D721Med (cell line): ENCODE data around the gene MRPL14.

Experiments used
- DNase-seq: peaks from one replicate; pipeline ENCODE4 v3.0.0; 2011; ENCODE audit warnings: low spot score; ENCODE audit not compliant: insufficient read length
- FAIRE-seq: peaks from 2 replicates; lab custom pipeline; 2011; peaks lifted over from hg19 to GRCh38; lab: Jason Lieb, UNC
- TF ChIP-seq, protein P1 (sequence below): IDR thresholded peaks from 2 replicates; pipeline ENCODE4 v1.5.1; 2012; ENCODE audit warnings: mild to moderate bottlenecking, control low read depth; ENCODE audit not compliant: insufficient read depth; ENCODE audit errors: missing control alignments

The MRPL14 gene

DNA sequence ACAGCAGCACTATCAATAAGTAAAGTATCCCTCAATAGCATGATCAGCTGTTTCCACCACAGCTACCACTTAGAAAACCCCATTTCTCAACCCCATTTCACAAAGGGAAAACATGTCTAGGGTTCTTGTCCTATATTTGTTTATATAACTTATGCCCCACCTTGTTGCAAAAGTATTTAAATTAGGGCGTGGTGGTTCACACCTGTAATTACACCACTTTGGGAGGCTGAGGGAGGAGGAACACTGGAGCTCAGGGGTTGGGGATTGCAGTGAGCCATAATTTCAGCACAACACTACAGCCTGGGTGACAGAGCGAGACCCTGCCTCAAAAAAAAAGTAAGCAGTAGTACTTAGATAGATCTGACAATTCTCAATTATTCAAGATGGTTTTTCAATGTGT, 3.7 kb downstream of the MRPL14 start:
- DNase-seq (no peak), FAIRE-seq (no peak)
- TF ChIP-seq, protein P1, sequence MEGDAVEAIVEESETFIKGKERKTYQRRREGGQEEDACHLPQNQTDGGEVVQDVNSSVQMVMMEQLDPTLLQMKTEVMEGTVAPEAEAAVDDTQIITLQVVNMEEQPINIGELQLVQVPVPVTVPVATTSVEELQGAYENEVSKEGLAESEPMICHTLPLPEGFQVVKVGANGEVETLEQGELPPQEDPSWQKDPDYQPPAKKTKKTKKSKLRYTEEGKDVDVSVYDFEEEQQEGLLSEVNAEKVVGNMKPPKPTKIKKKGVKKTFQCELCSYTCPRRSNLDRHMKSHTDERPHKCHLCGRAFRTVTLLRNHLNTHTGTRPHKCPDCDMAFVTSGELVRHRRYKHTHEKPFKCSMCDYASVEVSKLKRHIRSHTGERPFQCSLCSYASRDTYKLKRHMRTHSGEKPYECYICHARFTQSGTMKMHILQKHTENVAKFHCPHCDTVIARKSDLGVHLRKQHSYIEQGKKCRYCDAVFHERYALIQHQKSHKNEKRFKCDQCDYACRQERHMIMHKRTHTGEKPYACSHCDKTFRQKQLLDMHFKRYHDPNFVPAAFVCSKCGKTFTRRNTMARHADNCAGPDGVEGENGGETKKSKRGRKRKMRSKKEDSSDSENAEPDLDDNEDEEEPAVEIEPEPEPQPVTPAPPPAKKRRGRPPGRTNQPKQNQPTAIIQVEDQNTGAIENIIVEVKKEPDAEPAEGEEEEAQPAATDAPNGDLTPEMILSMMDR: no peak

DNA sequence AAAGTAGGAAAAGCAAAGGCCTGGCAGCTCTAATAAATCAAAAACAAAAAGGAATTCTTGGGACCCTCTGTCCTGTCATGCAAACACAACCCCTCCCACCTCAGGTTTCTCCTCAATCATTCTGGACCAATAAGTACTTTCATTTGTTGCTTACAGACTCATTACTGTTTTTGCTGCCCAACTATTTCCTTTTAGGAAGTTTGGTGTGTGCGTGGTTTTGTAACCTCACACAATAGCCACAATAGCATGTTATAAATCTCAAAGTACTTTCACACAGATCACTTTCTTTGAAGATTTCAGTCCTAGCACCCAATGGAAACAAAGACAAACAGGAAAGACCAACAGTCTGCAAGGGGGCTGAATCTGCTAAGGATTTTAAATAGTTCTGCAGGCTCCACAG, 4.5 kb downstream of the MRPL14 start:
- DNase-seq (no peak), FAIRE-seq (no peak)
- TF ChIP-seq, protein P1: no peak

DNA sequence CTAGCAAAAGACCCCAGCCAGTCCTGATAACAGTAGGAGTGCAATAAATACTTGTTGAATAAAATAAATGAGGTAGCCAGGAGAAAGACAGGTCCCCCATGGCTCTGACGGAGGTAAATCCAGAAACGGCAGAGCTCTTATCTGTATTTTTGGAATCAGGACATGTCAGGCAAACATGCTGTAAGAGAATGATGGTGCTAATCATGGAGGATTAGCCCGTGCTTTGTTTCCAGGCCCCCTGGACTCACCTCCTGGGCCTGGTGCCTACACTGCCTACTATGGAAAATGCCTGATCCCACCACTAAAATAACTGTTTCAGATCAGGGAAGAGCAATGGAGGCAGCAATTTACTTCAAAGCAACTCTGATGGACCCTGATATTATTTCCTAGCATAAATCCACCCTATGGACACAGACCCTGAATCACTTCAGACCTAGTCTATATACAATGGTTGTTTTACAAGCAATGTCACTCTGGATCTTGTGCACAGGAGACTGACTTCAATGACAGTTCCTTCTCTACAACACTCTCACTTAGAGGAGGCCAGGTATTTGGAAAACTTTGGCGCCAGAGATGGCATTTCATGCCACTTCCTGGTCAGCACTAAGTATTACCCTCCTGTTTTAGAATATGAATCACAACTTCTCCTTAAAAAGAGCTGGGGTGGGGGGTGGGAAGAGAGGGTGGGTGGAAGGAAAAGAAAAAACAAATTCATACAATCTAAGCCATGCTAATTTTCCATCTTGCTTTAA, 6.4 kb downstream of the MRPL14 start:
- FAIRE-seq (no peak), DNase-seq (no peak)
- TF ChIP-seq, protein P1: no peak

- TF ChIP-seq, protein P1: no peak
- no peak for FAIRE-seq
- DNase-seq: no peak
Measured at GRCh38 chr6:44119704-44120262, 7.5 kb downstream of the MRPL14 start.

DNA sequence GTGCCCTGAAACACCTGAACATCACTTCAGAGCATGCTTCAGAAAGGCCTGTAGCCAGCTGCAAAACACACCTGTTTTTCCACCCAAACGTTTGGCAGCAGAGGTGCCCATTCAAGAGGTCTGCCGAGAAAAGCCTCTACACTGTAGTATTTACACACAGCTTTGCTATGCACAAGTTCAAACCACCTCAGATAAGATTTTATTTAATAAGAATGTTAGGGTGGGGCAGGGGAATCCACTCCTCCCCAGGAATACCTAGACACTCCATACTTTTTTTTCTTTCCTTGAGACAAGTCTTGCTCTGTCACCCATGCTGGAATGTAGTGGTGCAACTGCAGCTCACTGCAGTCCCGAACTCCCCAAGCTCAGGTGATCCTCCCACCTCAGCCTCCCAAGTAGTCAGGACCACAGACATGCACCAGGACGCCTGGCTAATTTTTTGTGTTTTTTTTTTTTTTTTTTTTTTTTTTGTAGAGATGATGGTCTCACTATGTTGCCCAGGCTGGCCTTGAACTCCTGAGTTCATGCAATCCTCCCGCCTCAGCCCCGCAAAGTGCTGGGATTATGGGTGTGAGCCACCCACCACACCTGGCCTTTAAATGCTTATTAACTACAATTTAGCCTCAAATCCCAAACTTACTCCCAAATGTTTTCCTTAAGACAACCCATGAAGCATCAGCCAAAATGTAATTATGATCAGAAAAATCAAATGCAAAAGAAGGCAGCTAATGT, 9.7 kb downstream of the MRPL14 start:
- TF ChIP-seq, protein P1: no peak
- FAIRE-seq: no peak
- no peak for DNase-seq

GRCh38 chr6:44116641-44117382, 10.4 kb downstream of the MRPL14 start:
- FAIRE-seq (no peak), DNase-seq (no peak)
- TF ChIP-seq, protein P1: no peak
